Calu3 (cell line): ENCODE data around the gene KLK5. TPM values are rescaled to one million over a fixed set of nuclear protein-coding genes. Genes with fewer than 3 reads are reported as not detected.
"Not testable (repeated sequence)": the region's sequence is repeated elsewhere in the genome, so short reads cannot be mapped to it uniquely, and the experiment has no call there.

Source experiments
- BruUV-seq: library from RNA; stranded (reverse); fragments of 400-500 nt; replicated peaks from 2 replicates; lab custom pipeline; 2021; lab: Mats Ljungman, UMichigan
- CTCF ChIA-PET: fragments of 300-600 bp; sonication (Branson Sonifier 250); formaldehyde crosslinking; loops from one replicate; lab custom pipeline; 2022; ENCODE audit warnings: antibody characterized with exemption; lab: Charles Lee
- DNase-seq: peaks from one replicate; pipeline ENCODE4 v3.0.0; 2022
- H3K27ac Mint-ChIP-seq: one replicate; pipeline ENCODE4 v1.8.0; 2022; ENCODE audit warnings: mixed read lengths; ENCODE audit not compliant: unreplicated experiment
- H3K27me3 Mint-ChIP-seq: one replicate; pipeline ENCODE4 v1.8.0; 2022; ENCODE audit warnings: mixed read lengths; ENCODE audit not compliant: unreplicated experiment
- H3K36me3 Mint-ChIP-seq: one replicate; pipeline ENCODE4 v1.8.0; 2022; ENCODE audit warnings: mild to moderate bottlenecking, moderate library complexity, mixed read lengths; ENCODE audit not compliant: insufficient read depth, unreplicated experiment
- H3K4me1 Mint-ChIP-seq: one replicate; pipeline ENCODE4 v1.8.0; 2022; ENCODE audit warnings: mild to moderate bottlenecking, low read depth, mixed read lengths; ENCODE audit not compliant: unreplicated experiment
- H3K4me3 Mint-ChIP-seq: one replicate; pipeline ENCODE4 v1.8.0; 2022; ENCODE audit warnings: mild to moderate bottlenecking, low read depth, moderate library complexity, mixed read lengths; ENCODE audit not compliant: unreplicated experiment
- H3K9me3 Mint-ChIP-seq: one replicate; pipeline ENCODE4 v1.8.0; 2022; ENCODE audit warnings: low read depth, mixed read lengths; ENCODE audit not compliant: unreplicated experiment
- CTCF ChIP-seq: fragments of 200-600 bp; IDR thresholded peaks from one replicate; pipeline ENCODE4 v1.8.0; 2022; ENCODE audit warnings: antibody characterized with exemption; ENCODE audit not compliant: unreplicated experiment
- intact Hi-C: fragments of 100-400 bp; cut with micrococcal nuclease; formaldehyde crosslinking; loops from one replicate; pipeline ENCODE4 v1.10.0; 2022; ENCODE audit not compliant: unreplicated experiment
- total RNA-seq: library from RNA; stranded (reverse); gene quantifications from 2 replicates; pipeline ENCODE4 v1.2.3, GENCODE V29; 2022

KLK5 gene
- total RNA-seq, 1 experiment from 2014 or later = 0.38 TPM

DNA sequence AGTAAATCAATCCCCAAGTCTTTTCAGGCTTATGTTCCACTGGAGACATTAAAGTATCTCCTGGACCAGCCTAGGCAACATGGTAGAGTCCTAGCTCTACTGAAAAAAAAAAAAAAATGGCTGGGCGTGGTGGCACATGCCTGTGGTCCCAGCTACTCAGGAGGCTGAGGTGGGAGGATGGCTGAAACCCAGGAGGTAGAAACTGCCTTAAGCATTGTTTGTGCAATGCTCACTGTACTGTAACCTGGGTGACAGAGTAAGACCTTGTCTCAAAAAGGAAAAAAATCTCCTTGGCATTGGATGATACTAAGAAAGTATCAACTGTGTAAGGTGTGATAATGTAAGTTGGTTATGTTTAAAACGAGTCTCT, 39.8 kb upstream of the KLK5 start:
- peaks cover 30% of the 10 kb centered on the region for H3K4me1 Mint-ChIP-seq
- intact Hi-C loops = no loop called here
- no peaks in the 10 kb centered on the region for H3K9me3 Mint-ChIP-seq
- H3K27ac Mint-ChIP-seq = peak overlapping the region; percentile 60
- TF ChIP-seq CTCF = no peak
- H3K4me3 Mint-ChIP-seq = no peak overlapping the region
- DNase-seq = peak; percentile 54
- no peaks in the 10 kb centered on the region for H3K27me3 Mint-ChIP-seq
- no TSS peak for BruUV-seq
- CTCF ChIA-PET = interaction anchor here (0.6 to 2.8 kb wide), 7 partner anchors 9 to 107 kb away, joined by 3 to 10 read pairs (median 4); partner anchors contain the start of genes KLK6 and KLK8
- H3K36me3 Mint-ChIP-seq = peaks cover 4% of the 10 kb centered on the region

DNA sequence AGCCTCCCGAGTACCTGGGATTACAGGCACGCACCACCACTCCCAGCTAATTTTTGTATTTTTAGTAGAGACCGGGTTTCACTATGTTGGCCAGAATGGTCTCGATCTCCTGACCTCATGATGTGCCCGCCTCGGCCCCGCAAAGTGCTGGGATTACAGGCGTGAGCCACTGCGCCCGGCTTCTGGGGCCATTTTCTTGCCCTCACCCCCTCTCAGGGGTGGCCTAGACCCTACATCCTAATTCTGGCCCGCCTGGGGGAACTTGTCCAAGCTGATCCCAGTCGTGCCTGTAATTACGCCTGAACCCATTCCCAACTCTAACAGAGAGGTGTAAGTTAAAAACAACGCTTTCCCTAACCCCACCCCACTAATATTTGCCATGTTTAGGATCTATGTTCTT, 31.6 kb upstream of the KLK5 start:
- H3K27me3 Mint-ChIP-seq = peaks cover 18% of the 10 kb centered on the region
- DNase-seq, BruUV-seq, H3K27ac Mint-ChIP-seq, H3K9me3 Mint-ChIP-seq, CTCF ChIA-PET, intact Hi-C loops, H3K36me3 Mint-ChIP-seq: not testable (repeated sequence)
- peak overlapping the region; percentile 45 for H3K4me3 Mint-ChIP-seq
- peaks cover 23% of the 10 kb centered on the region for H3K4me1 Mint-ChIP-seq

GRCh38 chr19:50983625-50984292, 30.9 kb upstream of the KLK5 start, which contains the start of gene KLK7:
TSS of gene KLK7 (minus strand) at chr19:50983917. CDS start at chr19:50982399, 1,518 bp downstream.
- H3K27me3 Mint-ChIP-seq = peaks cover 18% of the 10 kb centered on the region
- no peak within 1 kb of the TSS for H3K27ac Mint-ChIP-seq
- DNase-seq = no peak
- H3K4me3 Mint-ChIP-seq = peak within 1 kb of the TSS; percentile 45
- no peaks in the 10 kb centered on the region for H3K36me3 Mint-ChIP-seq
- H3K9me3 Mint-ChIP-seq = no peaks in the 10 kb centered on the region
- intact Hi-C loops = no loop called here
- H3K4me1 Mint-ChIP-seq = peaks cover 29% of the 10 kb centered on the region
- no peak for TF ChIP-seq CTCF
- CTCF ChIA-PET = no interaction called here
- no TSS peak for BruUV-seq

- no peak for TF ChIP-seq CTCF
- H3K36me3 Mint-ChIP-seq = no peaks in the 10 kb centered on the region
- peaks cover 45% of the 10 kb centered on the region for H3K4me1 Mint-ChIP-seq
- CTCF ChIA-PET = interaction anchor here (0.7 kb wide), 1 partner anchor 8 kb away, joined by 4 read pairs; no protein-coding TSS in a partner anchor
- H3K27ac Mint-ChIP-seq = no peak overlapping the region
- BruUV-seq = no TSS peak
- H3K27me3 Mint-ChIP-seq = peaks cover 18% of the 10 kb centered on the region
- H3K4me3 Mint-ChIP-seq = no peak overlapping the region
- no peaks in the 10 kb centered on the region for H3K9me3 Mint-ChIP-seq
- intact Hi-C loops = no loop called here
- DNase-seq = no peak
These were observed 29.3 kb upstream of the KLK5 start for GRCh38 chr19:50982186-50982585.

- peaks cover 45% of the 10 kb centered on the region for H3K4me1 Mint-ChIP-seq
- BruUV-seq = no TSS peak
- no peaks in the 10 kb centered on the region for H3K9me3 Mint-ChIP-seq
- H3K27ac Mint-ChIP-seq = peak overlapping the region; percentile 62
- H3K36me3 Mint-ChIP-seq = peaks cover under 1% of the 10 kb centered on the region
- TF ChIP-seq CTCF = no peak
- intact Hi-C loops = no loop called here
- no peak for DNase-seq
- no peak overlapping the region for H3K4me3 Mint-ChIP-seq
- CTCF ChIA-PET = no interaction called here
- H3K27me3 Mint-ChIP-seq = peaks cover 18% of the 10 kb centered on the region
These were observed 28.8 kb upstream of the KLK5 start for GRCh38 chr19:50981587-50982146.
